Right atrium auricular region (tissue), 2 donors: Measurements from ENCODE around the gene ACKR3. TPM values are rescaled to one million over a fixed set of nuclear protein-coding genes. Genes with fewer than 3 reads are reported as not detected.

Source experiments
- DNase-seq: peaks from one replicate; pipeline ENCODE4 v3.0.0-alpha.2; 2019; ENCODE audit warnings: low spot score
- H3K27ac ChIP-seq, 2 donors: fragments of 200-600 bp; sonication (generic); 1 replicate in 1 of 2; 2 replicates in 1 of 2; pipeline ENCODE4 v1.5.1; 2016 to 2019
- H3K27me3 ChIP-seq, 2 donors: fragments of 200-600 bp; sonication (generic); one replicate each; pipeline versions ENCODE4 v1.5.1 to v1.6.0; 2017 to 2019
- H3K36me3 ChIP-seq: fragments of 200-600 bp; sonication (generic); one replicate; pipeline ENCODE4 v1.5.1; 2016
- H3K4me1 ChIP-seq, 2 donors: fragments of 200-600 bp; sonication (generic); one replicate each; pipeline versions ENCODE4 v1.5.1 to v1.6.0; 2017 to 2019
- H3K4me3 ChIP-seq, 2 donors: fragments of 200-600 bp; sonication (generic); 1 replicate in 1 of 2; 2 replicates in 1 of 2; pipeline ENCODE4 v1.5.1; 2017 to 2019; ENCODE audit warnings: mild to moderate bottlenecking in 1 of 2, moderate library complexity in 1 of 2
- H3K9me3 ChIP-seq, 2 donors: fragments of 200-600 bp; sonication (generic); one replicate each; pipeline ENCODE4 v1.5.1; 2019
- CTCF ChIP-seq, 2 donors: fragments of 200-600 bp; sonication (generic); IDR thresholded peaks; one replicate each; pipeline ENCODE4 v1.5.1; 2019; ENCODE audit warnings: antibody characterized with exemption in 2 of 2
- total RNA-seq, 2 donors: library from RNA; depleted of rRNA; stranded (reverse); fragments of >200 nt; gene quantifications; one replicate each; pipeline ENCODE4 v1.1.0, GENCODE V29; 2016

The ACKR3 gene
- total RNA-seq, 2 donors from 2014 or later: 49.7 to 60.5 TPM

- no peak for TF ChIP-seq CTCF (IDR thresholded peaks at IDR 0.05)
- Histone ChIP-seq H3K27me3 (no peaks in the 10 kb centered on the region), H3K36me3 (no peaks in the 10 kb centered on the region), H3K4me1 (no peaks in the 10 kb centered on the region), H3K9me3 (peaks cover 0 to 3% of the 10 kb centered on the region in 2 donors), H3K27ac (no peak overlapping the region), H3K4me3 (no peak overlapping the region)
- no peak for DNase-seq
Measured at GRCh38 chr2:236558036-236558435, 11.6 kb upstream of the ACKR3 start.

- TF ChIP-seq CTCF (IDR thresholded peaks at IDR 0.05): no peak
- Histone ChIP-seq H3K4me1 (no peaks in the 10 kb centered on the region), H3K27ac (no peak overlapping the region), H3K27me3 (no peaks in the 10 kb centered on the region), H3K4me3 (no peak overlapping the region), H3K36me3 (no peaks in the 10 kb centered on the region), H3K9me3 (peaks cover 0 to 2% of the 10 kb centered on the region in 2 donors)
- no peak for DNase-seq
Measured at GRCh38 chr2:236558993-236559978, 10.3 kb upstream of the ACKR3 start.

GRCh38 chr2:236561874-236562273 is 7.8 kb upstream of the ACKR3 start:
- H3K27me3 ChIP-seq: no peaks in the 10 kb centered on the region
- no peaks in the 10 kb centered on the region for H3K36me3 ChIP-seq
- no peaks in the 10 kb centered on the region for H3K9me3 ChIP-seq
- H3K4me3 ChIP-seq: no peak overlapping the region
- H3K27ac ChIP-seq: no peak overlapping the region
- peaks cover 0 to under 1% of the 10 kb centered on the region in 2 donors for H3K4me1 ChIP-seq
- DNase-seq: no peak
- TF ChIP-seq CTCF (IDR thresholded peaks at IDR 0.05): no peak

GRCh38 chr2:236562434-236562833 is 7.2 kb upstream of the ACKR3 start:
- H3K27ac ChIP-seq: no peak overlapping the region
- H3K9me3 ChIP-seq: no peaks in the 10 kb centered on the region
- H3K27me3 ChIP-seq: no peaks in the 10 kb centered on the region
- H3K4me3 ChIP-seq: no peak overlapping the region
- TF ChIP-seq CTCF (IDR thresholded peaks at IDR 0.05): peak; percentile 36 to 75
- no peaks in the 10 kb centered on the region for H3K36me3 ChIP-seq
- peaks cover 0 to 6% of the 10 kb centered on the region in 2 donors for H3K4me1 ChIP-seq
- DNase-seq: no peak

GRCh38 chr2:236563953-236564352 is 5.7 kb upstream of the ACKR3 start:
- Histone ChIP-seq H3K4me1 (peaks cover 0 to 15% of the 10 kb centered on the region in 2 donors), H3K4me3 (no peak overlapping the region), H3K36me3 (no peaks in the 10 kb centered on the region), H3K27me3 (no peaks in the 10 kb centered on the region), H3K27ac (no peak overlapping the region), H3K9me3 (no peaks in the 10 kb centered on the region)
- no peak for DNase-seq
- no peak for TF ChIP-seq CTCF (IDR thresholded peaks at IDR 0.05)
